ENCODE results near the gene SLC30A4.

DNA sequence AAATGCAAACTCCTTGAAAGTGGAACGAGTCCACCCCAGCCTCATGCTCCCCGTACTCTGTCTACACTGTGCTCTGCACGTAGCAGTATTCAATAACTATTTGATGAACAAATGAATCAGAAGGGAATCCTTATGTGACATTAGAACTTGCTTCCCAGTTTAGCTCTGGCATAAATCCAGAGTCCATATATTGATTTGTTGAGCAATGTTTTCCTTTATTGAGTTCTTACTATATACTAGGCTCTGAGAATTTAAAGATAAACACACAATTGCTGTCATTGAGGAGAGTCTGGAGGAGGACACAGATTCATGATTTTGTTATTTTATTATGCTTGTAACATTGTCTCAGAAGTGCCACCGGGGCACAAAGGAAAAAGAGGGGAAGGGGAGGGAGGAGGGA lies 73.2 kb downstream of the SLC30A4 start:
- TF ChIP-seq, protein P1, sequence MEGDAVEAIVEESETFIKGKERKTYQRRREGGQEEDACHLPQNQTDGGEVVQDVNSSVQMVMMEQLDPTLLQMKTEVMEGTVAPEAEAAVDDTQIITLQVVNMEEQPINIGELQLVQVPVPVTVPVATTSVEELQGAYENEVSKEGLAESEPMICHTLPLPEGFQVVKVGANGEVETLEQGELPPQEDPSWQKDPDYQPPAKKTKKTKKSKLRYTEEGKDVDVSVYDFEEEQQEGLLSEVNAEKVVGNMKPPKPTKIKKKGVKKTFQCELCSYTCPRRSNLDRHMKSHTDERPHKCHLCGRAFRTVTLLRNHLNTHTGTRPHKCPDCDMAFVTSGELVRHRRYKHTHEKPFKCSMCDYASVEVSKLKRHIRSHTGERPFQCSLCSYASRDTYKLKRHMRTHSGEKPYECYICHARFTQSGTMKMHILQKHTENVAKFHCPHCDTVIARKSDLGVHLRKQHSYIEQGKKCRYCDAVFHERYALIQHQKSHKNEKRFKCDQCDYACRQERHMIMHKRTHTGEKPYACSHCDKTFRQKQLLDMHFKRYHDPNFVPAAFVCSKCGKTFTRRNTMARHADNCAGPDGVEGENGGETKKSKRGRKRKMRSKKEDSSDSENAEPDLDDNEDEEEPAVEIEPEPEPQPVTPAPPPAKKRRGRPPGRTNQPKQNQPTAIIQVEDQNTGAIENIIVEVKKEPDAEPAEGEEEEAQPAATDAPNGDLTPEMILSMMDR (IDR thresholded peaks at IDR 0.05), result no peak
- TF ChIP-seq EZH2 (IDR thresholded peaks at IDR 0.05; ENCODE audit: borderline replicate concordance, insufficient read depth, low read depth, low read length, poor library complexity, severe bottlenecking), result no peak

Measured in B cell (primary cell).